ENCODE data around the gene CAND2. TPM values are rescaled to one million over a fixed set of nuclear protein-coding genes. Genes with fewer than 3 reads are reported as not detected.

CAND2 gene
- total and polyA plus RNA-seq, 10 of the 15 experiments (the other 5 are each of a cell fraction or from before 2014, with no cell fraction given): 0.03 to 1.9 (median 0.52) TPM

GRCh38 chr3:12842469-12842868 lies 46.0 kb downstream of the CAND2 start (continued):
- no peak for TF ChIP-seq E2F8 (IDR thresholded peaks at IDR 0.05; ENCODE audit: low read depth, partially characterized antibody)

- H3K4me2 ChIP-seq (ENCODE audit: control insufficient read depth, insufficient read depth): no peak overlapping the region
- H3K9ac ChIP-seq (ENCODE audit: control insufficient read depth, insufficient read depth, low read length): no peak overlapping the region
- POLR2A ChIA-PET: no interaction called here
- ATAC-seq: no peak
- no peaks in the 10 kb centered on the region for H3K27me3 ChIP-seq (replicated peaks in 1 of 2; ENCODE audit: control insufficient read depth in 2 of 2, insufficient read depth in 2 of 2, low read length in 1 of 2)
- no peak overlapping the region for H3K27ac ChIP-seq (ENCODE audit: control insufficient read depth, insufficient read depth)
- no peaks in the 10 kb centered on the region for H3K36me3 ChIP-seq (ENCODE audit: control insufficient read depth in 2 of 2, insufficient read depth in 2 of 2, low read length in 1 of 2)
- in situ Hi-C loops (cut with MboI): no loop called here
- DNase-seq (ENCODE audit: low read depth, low spot score): no peak
- peaks cover 6% of the 10 kb centered on the region for H3K79me2 ChIP-seq (ENCODE audit: control insufficient read depth, insufficient read depth, low read length)
- no peaks in the 10 kb centered on the region for H4K20me1 ChIP-seq (ENCODE audit: control insufficient read depth, insufficient read depth)
- no TSS peak for BruUV-seq (replicated peaks)
- CTCF ChIA-PET: interaction anchor here (1.0 kb wide), 1 partner anchor 14 kb away, joined by 4 read pairs; no protein-coding TSS in a partner anchor
- 0% methylated on average over 1 of the region's 1 CpG for WGBS (ENCODE audit: insufficient coverage, insufficient replicate concordance, low lambda C conversion rate, missing lambda C conversion rate)
- intact Hi-C loops (cut with micrococcal nuclease; ENCODE audit: unreplicated experiment): no loop called here
- H3K9me3 ChIP-seq (replicated peaks; ENCODE audit: control insufficient read depth, insufficient read depth, low read length): no peaks in the 10 kb centered on the region; the same call in 2 of the 3 replicates
- H3K4me3 ChIP-seq: no peak overlapping the region
- no peaks in the 10 kb centered on the region for H3K4me1 ChIP-seq (ENCODE audit: control insufficient read depth, insufficient read depth, low read length)
- FAIRE-seq: no peak
- TF ChIP-seq TCF3 (IDR thresholded peaks at IDR 0.05; ENCODE audit: borderline replicate concordance, insufficient read depth, low read depth, low read length): no peak
- TF ChIP-seq POLR2AphosphoS2 (IDR thresholded peaks at IDR 0.05; ENCODE audit: low read depth, low read length): no peak
- TF ChIP-seq BHLHE40 (IDR thresholded peaks at IDR 0.05; ENCODE audit: borderline replicate concordance in 1 of 2, low read depth in 2 of 2, low read length in 1 of 2): no peak
- TF ChIP-seq EZH2 (IDR thresholded peaks at IDR 0.05; ENCODE audit: borderline replicate concordance, control insufficient read depth, low read depth, low read length): no peak
- no peak for TF ChIP-seq SKIL (IDR thresholded peaks at IDR 0.05; ENCODE audit: low read depth, poor library complexity, severe bottlenecking)
- RAD21 ChIA-PET (ENCODE audit: unreplicated experiment): no interaction called here
- SMC1A ChIA-PET (ENCODE audit: uncharacterized antibody, unreplicated experiment): no interaction called here
- no peak overlapping the region for H2AFZ ChIP-seq (ENCODE audit: control insufficient read depth, low read depth, low read length)
Observed at GRCh38 chr3:12845811-12846210, 49.3 kb downstream of the CAND2 start.

Data from GM12878 (cell line).